CD14-positive monocyte (primary cell): ENCODE data around the gene ASTN2. TPM values are rescaled to one million over a fixed set of nuclear protein-coding genes. Genes with fewer than 3 reads are reported as not detected.

Source experiments
- DNase-seq, 3 donors: peaks; one replicate each; pipeline ENCODE4 v3.0.0-alpha.2; 2011 to 2022
- H2AFZ ChIP-seq: 2 replicates; pipeline ENCODE4 v1.6.0; 2012; ENCODE audit warnings: mild to moderate bottlenecking, low read depth, low read length, inconsistent platforms; ENCODE audit not compliant: insufficient read depth, poor library complexity, severe bottlenecking
- H3K27ac ChIP-seq, 2 donors: 1 replicate in 1 of 2; 2 replicates in 1 of 2; pipeline ENCODE4 v1.5.1; 2012 to 2013; ENCODE audit warnings: low read length in 2 of 2, control low read depth in 1 of 2, inconsistent platforms in 1 of 2, low read depth in 1 of 2, mild to moderate bottlenecking in 1 of 2
- H3K27me3 ChIP-seq, 2 donors: one replicate each; pipeline versions ENCODE4 v1.6.0 to v1.6.1; 2011 to 2013; ENCODE audit warnings: low read length in 2 of 2; ENCODE audit not compliant: control insufficient read depth in 2 of 2, insufficient read depth in 2 of 2
- H3K36me3 ChIP-seq, 2 donors: replicated peaks in 1 of 2; 1 replicate in 1 of 2; 2 replicates in 1 of 2; pipeline versions ENCODE4 v1.5.1 to v1.6.1; 2012 to 2013; ENCODE audit warnings: low read length in 2 of 2, control low read depth in 1 of 2, inconsistent platforms in 1 of 2, mild to moderate bottlenecking in 1 of 2; ENCODE audit not compliant: insufficient read depth in 2 of 2, control insufficient read depth in 1 of 2
- H3K4me1 ChIP-seq, 2 donors: 1 replicate in 1 of 2; 2 replicates in 1 of 2; pipeline versions ENCODE4 v1.5.1 to v1.6.1; 2012 to 2013; ENCODE audit warnings: low read length in 2 of 2, control low read depth in 1 of 2, inconsistent platforms in 1 of 2, mild to moderate bottlenecking in 1 of 2, moderate library complexity in 1 of 2; ENCODE audit not compliant: insufficient read depth in 2 of 2, control insufficient read depth in 1 of 2
- H3K4me2 ChIP-seq: replicated peaks from 2 replicates; pipeline ENCODE3; 2012; ENCODE audit warnings: low read length, moderate library complexity, mild to moderate bottlenecking; ENCODE audit not compliant: poor library complexity, severe bottlenecking; ENCODE audit errors: extremely low read depth
- H3K4me3 ChIP-seq, 3 experiments: fragments of 200-600 bp in 1 of 3; sonication (generic) in 1 of 3; replicated peaks in 1 of 3; 1 replicate in 2 of 3; 2 replicates in 1 of 3; pipeline ENCODE4 v1.5.1; 2011 to 2013; ENCODE audit warnings: low read length in 3 of 3, mild to moderate bottlenecking in 3 of 3, control low read depth in 2 of 3, low read depth in 2 of 3, inconsistent platforms in 1 of 3, moderate library complexity in 1 of 3
- H3K79me2 ChIP-seq: 2 replicates; pipeline ENCODE4 v1.6.0; 2012; ENCODE audit warnings: mild to moderate bottlenecking, control low read depth, inconsistent platforms, low read length, moderate library complexity; ENCODE audit not compliant: insufficient read depth
- H3K9ac ChIP-seq: 2 replicates; pipeline ENCODE4 v1.6.0; 2017; ENCODE audit warnings: low read length, mild to moderate bottlenecking; ENCODE audit not compliant: insufficient read depth, poor library complexity, severe bottlenecking
- H3K9me3 ChIP-seq, 2 donors: replicated peaks in 1 of 2; 1 replicate in 1 of 2; 2 replicates in 1 of 2; pipeline versions ENCODE4 v1.5.1 to v1.6.1; 2012 to 2013; ENCODE audit warnings: low read length in 2 of 2, control low read depth in 1 of 2; ENCODE audit not compliant: control insufficient read depth in 1 of 2, insufficient read depth in 1 of 2
- H4K20me1 ChIP-seq: 2 replicates; pipeline ENCODE4 v1.6.0; 2012; ENCODE audit warnings: mild to moderate bottlenecking, low read length, control low read depth, moderate library complexity; ENCODE audit not compliant: insufficient read depth
- H3K27ac Mint-ChIP-seq, 7 donors: one replicate each; pipeline ENCODE4 v1.8.0; 2020; ENCODE audit warnings: mild to moderate bottlenecking in 7 of 7, mixed read lengths in 7 of 7, moderate library complexity in 6 of 7, inconsistent platforms in 2 of 7
- H3K27me3 Mint-ChIP-seq, 3 donors: one replicate each; pipeline ENCODE4 v1.8.0; 2021 to 2022; ENCODE audit warnings: low read depth in 3 of 3, mild to moderate bottlenecking in 3 of 3, mixed read lengths in 3 of 3, moderate library complexity in 3 of 3, inconsistent platforms in 1 of 3
- H3K36me3 Mint-ChIP-seq, 2 donors: one replicate each; pipeline ENCODE4 v1.8.0; 2020; ENCODE audit warnings: mixed read lengths in 2 of 2, inconsistent platforms in 1 of 2, mild to moderate bottlenecking in 1 of 2
- H3K4me1 Mint-ChIP-seq: one replicate; pipeline ENCODE4 v1.8.0; 2020; ENCODE audit warnings: mild to moderate bottlenecking, mixed read lengths
- H3K4me3 Mint-ChIP-seq, 2 donors: one replicate each; pipeline ENCODE4 v1.8.0; 2020; ENCODE audit warnings: mild to moderate bottlenecking in 2 of 2, mixed read lengths in 2 of 2, moderate library complexity in 1 of 2
- H3K9me3 Mint-ChIP-seq, 7 donors: one replicate each; pipeline ENCODE4 v1.8.0; 2020 to 2022; ENCODE audit warnings: mixed read lengths in 7 of 7, mild to moderate bottlenecking in 6 of 7, moderate library complexity in 6 of 7, inconsistent platforms in 2 of 7
- CTCF ChIP-seq: fragments of 200-600 bp; IDR thresholded peaks from one replicate; pipeline ENCODE4 v1.8.0; 2022; ENCODE audit warnings: antibody characterized with exemption, mild to moderate bottlenecking
- WGBS: methylation state at CpG from one replicate; pipeline ENCODE4 v1.1.5; 2013; ENCODE audit warnings: missing lambda C conversion rate; ENCODE audit not compliant: insufficient coverage; 5-methylcytosine and 5-hydroxymethylcytosine counted together
- intact Hi-C, 2 donors: fragments of 100-400 bp; cut with micrococcal nuclease; formaldehyde crosslinking; loops; one replicate each; pipeline versions ENCODE4 v1.15.0 to v1.15.1; 2023
- polyA plus RNA-seq, 3 donors: library from polyadenylated mRNA; depleted of rRNA in 1 of 3; unstranded in 2 of 3; stranded (reverse) in 1 of 3; fragments of 300-500 nt in 2 of 3; fragments of >200 nt in 1 of 3; fragmentation: Illumina TruSeq in 2 of 3; gene quantifications; 1 replicate in 2 of 3; 2 replicates in 1 of 3; pipeline ENCODE4 v1.2.3, GENCODE V29; 2012 to 2021

ASTN2 gene
- polyA plus RNA-seq, 3 donors = not detected

- 88% methylated on average over 1 of the region's 5 CpGs for whole genome bisulfite sequencing
- peaks cover 0 to 4% (median 1%) of the 10 kb centered on the region in 3 donors for H3K27me3 Mint-ChIP-seq
- no peak for DNase-seq
- H2AFZ ChIP-seq = no peak overlapping the region
- no peak overlapping the region for H3K4me3 Mint-ChIP-seq
- H3K27me3 ChIP-seq = no peaks in the 10 kb centered on the region
- intact Hi-C loops = no loop called here
- H3K4me3 ChIP-seq = no peak overlapping the region
- no peak overlapping the region for H3K9ac ChIP-seq
- no peaks in the 10 kb centered on the region for H3K4me1 Mint-ChIP-seq
- H3K36me3 ChIP-seq = no peaks in the 10 kb centered on the region
- H3K27ac ChIP-seq = no peak overlapping the region
- H3K4me1 ChIP-seq = no peaks in the 10 kb centered on the region
- H3K27ac Mint-ChIP-seq = no peak overlapping the region
- H3K4me2 ChIP-seq = no peak overlapping the region
- no peaks in the 10 kb centered on the region for H3K36me3 Mint-ChIP-seq
- no peak for TF ChIP-seq CTCF
- no peaks in the 10 kb centered on the region for H3K9me3 ChIP-seq
- no peaks in the 10 kb centered on the region for H4K20me1 ChIP-seq
- H3K79me2 ChIP-seq = no peaks in the 10 kb centered on the region
- peaks cover 3 to 9% (median 6%) of the 10 kb centered on the region in 7 donors for H3K9me3 Mint-ChIP-seq
Observed at GRCh38 chr9:116616304-116616914, 798.4 kb downstream of the ASTN2 start.

- Histone ChIP-seq H3K9me3 (no peaks in the 10 kb centered on the region), H3K79me2 (no peaks in the 10 kb centered on the region), H3K4me1 (no peaks in the 10 kb centered on the region), H4K20me1 (no peaks in the 10 kb centered on the region), H3K9ac (no peak overlapping the region), H3K4me2 (no peak overlapping the region), H3K4me3 (no peak overlapping the region), H3K27me3 (no peaks in the 10 kb centered on the region), H3K36me3 (no peaks in the 10 kb centered on the region), H3K27ac (no peak overlapping the region), H2AFZ (no peak overlapping the region)
- no peaks in the 10 kb centered on the region for H3K4me1 Mint-ChIP-seq
- no peak overlapping the region for H3K27ac Mint-ChIP-seq
- no peak for DNase-seq
- no peak for TF ChIP-seq CTCF
- WGBS = 80% methylated on average over 1 of the region's 1 CpG
- no peak overlapping the region for H3K4me3 Mint-ChIP-seq
- peaks cover 0 to 7% (median 0%) of the 10 kb centered on the region in 3 donors for H3K27me3 Mint-ChIP-seq
- intact Hi-C loops = no loop called here
- no peaks in the 10 kb centered on the region for H3K36me3 Mint-ChIP-seq
- H3K9me3 Mint-ChIP-seq = peaks cover 0 to 6% (median 3%) of the 10 kb centered on the region in 7 donors
Observed at GRCh38 chr9:116608064-116608463, 806.8 kb downstream of the ASTN2 start.
